Aortic smooth muscle cell (primary cell): ENCODE measurements around the gene OOEP. TPM values are rescaled to one million over a fixed set of nuclear protein-coding genes. Genes with fewer than 3 reads are reported as not detected.

Experiments
- total RNA-seq: library from RNA; depleted of rRNA; stranded (reverse); fragments of >200 nt; gene quantifications from 2 replicates; pipeline ENCODE4 v1.2.3, GENCODE V29; 2014

The OOEP gene
- total RNA-seq, result not detected in 2 replicates

GRCh38 chr6:73369563-73369962, at the start of gene OOEP:
OOEP (minus strand) TSS chr6:73369897; CDS start chr6:73369792, 105 bp downstream.

GRCh38 chr6:73394577-73395354, 25.1 kb upstream of the OOEP start, which contains the start of gene DDX43:
DDX43 (plus strand) TSS chr6:73394828; CDS start chr6:73394906, 78 bp downstream.

GRCh38 chr6:73362358-73362757, 7.3 kb downstream of the OOEP start, which contains the start of gene KHDC3L:
KHDC3L (plus strand) TSS chr6:73362658; CDS start chr6:73362730, 72 bp downstream.

GRCh38 chr6:73353636-73354593, 15.8 kb downstream of the OOEP start, which contains the start of gene DPPA5:
DPPA5 (minus strand) TSS chr6:73354276; CDS start chr6:73354225, 51 bp downstream.

Other genes starting within 250 kb of the OOEP start
- gene KHDC1L, start 144.4 kb downstream of the OOEP start, total RNA-seq, result not detected in 2 replicates
- gene KHDC1, start 106.7 kb downstream of the OOEP start, total RNA-seq, result 2.0 and 4.1 TPM in 2 replicates
- not detected in 2 replicates for gene DPPA5, start 15.6 kb downstream of the OOEP start, total RNA-seq
- gene KHDC3L, start 7.2 kb downstream of the OOEP start, total RNA-seq, result not detected in 2 replicates
- gene DDX43, start 24.9 kb upstream of the OOEP start, total RNA-seq, result 0.68 and 0.92 TPM in 2 replicates
- gene CGAS, start 82.4 kb upstream of the OOEP start, total RNA-seq, result 4.2 and 4.4 TPM in 2 replicates
- 23.8 and 31.6 TPM in 2 replicates for gene MTO1, start 91.8 kb upstream of the OOEP start, total RNA-seq
- 23,375 and 23,683 TPM in 2 replicates for gene EEF1A1, start 151.1 kb upstream of the OOEP start, total RNA-seq